Thyroid gland (tissue), 4 donors: ENCODE results near the gene EIF3L. TPM values are rescaled to one million over a fixed set of nuclear protein-coding genes. Genes with fewer than 3 reads are reported as not detected.
A peak's percentile ranks its signal among the peaks of the same experiment; 100 is the strongest.

Experiments
- DNase-seq, 2 donors: peaks; one replicate each; pipeline ENCODE4 v3.0.0-alpha.2; 2019
- H3K27ac ChIP-seq, 3 donors: fragments of 200-600 bp; sonication (generic); 1 replicate in 2 of 3; 2 replicates in 1 of 3; pipeline ENCODE4 v1.5.1; 2016 to 2019; ENCODE audit warnings: mild to moderate bottlenecking in 1 of 3, moderate library complexity in 1 of 3
- H3K27me3 ChIP-seq: fragments of 200-600 bp; sonication (generic); one replicate; pipeline ENCODE4 v1.5.1; 2019
- H3K36me3 ChIP-seq, 2 donors: fragments of 200-600 bp; sonication (generic); one replicate each; pipeline ENCODE4 v1.5.1; 2016 to 2019
- H3K4me1 ChIP-seq, 2 donors: fragments of 200-600 bp; sonication (generic); one replicate each; pipeline ENCODE4 v1.5.1; 2017 to 2019
- H3K4me3 ChIP-seq, 3 donors: fragments of 200-600 bp; sonication (generic); replicated peaks in 1 of 3; 1 replicate in 2 of 3; 2 replicates in 1 of 3; pipeline ENCODE4 v1.5.1; 2016; ENCODE audit warnings: mild to moderate bottlenecking in 1 of 3
- H3K9me3 ChIP-seq: fragments of 200-600 bp; sonication (generic); one replicate; pipeline ENCODE4 v1.5.1; 2017
- POLR2A ChIP-seq, 2 donors: fragments of 450-650 bp; IDR thresholded peaks; one replicate each; pipeline ENCODE4 v1.6.1; 2017; ENCODE audit warnings: antibody characterized with exemption in 2 of 2, mild to moderate bottlenecking in 2 of 2, moderate library complexity in 1 of 2
- WGBS, 2 donors: methylation state at CpG; one replicate each; pipeline ENCODE4 v1.1.5; 2017; 5-methylcytosine and 5-hydroxymethylcytosine counted together
- intact Hi-C: fragments of 100-400 bp; cut with DNase I; formaldehyde crosslinking; loops from one replicate; pipeline ENCODE4 v1.15.1; 2023
- total RNA-seq, 4 donors: library from RNA; depleted of rRNA; stranded (reverse); fragments of >200 nt; gene quantifications; one replicate each; pipeline ENCODE4 v1.2.3, GENCODE V29; 2016
- TF ChIP-seq, protein P1 (sequence below), 6 experiments: fragments of 200-600 bp in 3 of 6; fragments of 450-650 bp in 3 of 6; sonication (generic) in 3 of 6; IDR thresholded peaks; one replicate each; pipeline ENCODE4 v1.5.1; 2016 to 2019; ENCODE audit warnings: antibody characterized with exemption in 6 of 6, mild to moderate bottlenecking in 2 of 6, inconsistent platforms in 1 of 6, moderate library complexity in 1 of 6

EIF3L gene
- total RNA-seq, 4 donors from 2014 or later = 423 to 557 (median 455) TPM

DNA sequence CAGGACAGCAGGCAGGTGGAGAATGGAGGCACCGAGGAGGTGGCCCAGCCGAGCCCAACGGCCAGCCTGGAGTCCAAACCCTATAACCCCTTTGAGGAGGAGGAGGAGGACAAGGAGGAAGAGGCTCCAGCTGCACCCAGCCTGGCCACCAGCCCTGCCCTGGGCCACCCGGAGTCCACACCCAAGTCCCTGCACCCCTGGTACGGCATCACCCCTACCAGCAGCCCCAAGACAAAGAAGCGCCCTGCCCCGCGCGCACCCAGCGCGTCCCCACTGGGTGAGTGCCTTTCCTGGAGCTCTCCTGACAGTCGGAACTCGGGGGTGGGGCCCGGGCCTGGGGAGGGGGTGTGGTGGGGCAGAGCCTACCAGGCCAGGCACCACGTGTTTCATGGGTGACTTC, 76.5 kb downstream of the EIF3L start:
- 95 to 96% methylated on average over 3 to 15 of the region's 15 CpGs for WGBS, 2 donors
- Histone ChIP-seq H3K36me3 (peaks cover 25 to 38% of the 10 kb centered on the region in 2 donors), H3K27ac (no peak overlapping the region), H3K9me3 (no peaks in the 10 kb centered on the region), H3K4me1 (peaks cover 0 to 9% of the 10 kb centered on the region in 2 donors), H3K4me3 (no peak overlapping the region), H3K27me3 (no peaks in the 10 kb centered on the region)
- intact Hi-C loops = no loop called here
- DNase-seq = no peak
- TF ChIP-seq POLR2A (IDR thresholded peaks at IDR 0.05) = no peak
- TF ChIP-seq, protein P1, sequence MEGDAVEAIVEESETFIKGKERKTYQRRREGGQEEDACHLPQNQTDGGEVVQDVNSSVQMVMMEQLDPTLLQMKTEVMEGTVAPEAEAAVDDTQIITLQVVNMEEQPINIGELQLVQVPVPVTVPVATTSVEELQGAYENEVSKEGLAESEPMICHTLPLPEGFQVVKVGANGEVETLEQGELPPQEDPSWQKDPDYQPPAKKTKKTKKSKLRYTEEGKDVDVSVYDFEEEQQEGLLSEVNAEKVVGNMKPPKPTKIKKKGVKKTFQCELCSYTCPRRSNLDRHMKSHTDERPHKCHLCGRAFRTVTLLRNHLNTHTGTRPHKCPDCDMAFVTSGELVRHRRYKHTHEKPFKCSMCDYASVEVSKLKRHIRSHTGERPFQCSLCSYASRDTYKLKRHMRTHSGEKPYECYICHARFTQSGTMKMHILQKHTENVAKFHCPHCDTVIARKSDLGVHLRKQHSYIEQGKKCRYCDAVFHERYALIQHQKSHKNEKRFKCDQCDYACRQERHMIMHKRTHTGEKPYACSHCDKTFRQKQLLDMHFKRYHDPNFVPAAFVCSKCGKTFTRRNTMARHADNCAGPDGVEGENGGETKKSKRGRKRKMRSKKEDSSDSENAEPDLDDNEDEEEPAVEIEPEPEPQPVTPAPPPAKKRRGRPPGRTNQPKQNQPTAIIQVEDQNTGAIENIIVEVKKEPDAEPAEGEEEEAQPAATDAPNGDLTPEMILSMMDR (IDR thresholded peaks at IDR 0.05) = no peak

DNA sequence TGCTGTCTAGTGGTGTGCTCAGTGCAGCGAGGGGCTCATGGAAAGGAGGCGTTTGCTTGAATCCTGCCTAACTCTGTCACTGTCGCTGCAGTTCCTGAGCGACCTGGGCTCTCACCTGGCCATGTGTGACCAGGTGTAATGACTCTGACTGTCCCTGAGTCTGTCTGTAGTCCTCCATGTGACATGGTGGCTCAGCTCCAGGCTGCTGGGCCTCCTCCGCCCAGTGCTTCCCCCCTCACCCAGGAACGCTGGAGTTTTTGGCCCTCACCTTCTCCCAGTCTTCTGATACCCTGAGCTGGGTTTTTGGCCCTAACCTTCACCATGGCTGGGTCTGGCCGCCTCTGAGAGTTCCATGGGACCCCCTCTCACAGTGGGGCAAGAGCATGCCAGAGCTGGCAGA, 77.1 kb downstream of the EIF3L start:
- peaks cover 24 to 38% of the 10 kb centered on the region in 2 donors for H3K36me3 ChIP-seq
- H3K27me3 ChIP-seq = no peaks in the 10 kb centered on the region
- 97% methylated on average over 7 of the region's 7 CpGs; no CpG with 5 or more reads in 1 of the 2 donors for WGBS, 2 donors
- peaks cover 0 to 13% of the 10 kb centered on the region in 2 donors for H3K4me1 ChIP-seq
- H3K9me3 ChIP-seq = no peaks in the 10 kb centered on the region
- TF ChIP-seq, protein P1 (IDR thresholded peaks at IDR 0.05) = no peak
- no peak for TF ChIP-seq POLR2A (IDR thresholded peaks at IDR 0.05)
- no peak overlapping the region for H3K4me3 ChIP-seq
- intact Hi-C loops = no loop called here
- no peak for DNase-seq
- H3K27ac ChIP-seq = no peak overlapping the region

DNA sequence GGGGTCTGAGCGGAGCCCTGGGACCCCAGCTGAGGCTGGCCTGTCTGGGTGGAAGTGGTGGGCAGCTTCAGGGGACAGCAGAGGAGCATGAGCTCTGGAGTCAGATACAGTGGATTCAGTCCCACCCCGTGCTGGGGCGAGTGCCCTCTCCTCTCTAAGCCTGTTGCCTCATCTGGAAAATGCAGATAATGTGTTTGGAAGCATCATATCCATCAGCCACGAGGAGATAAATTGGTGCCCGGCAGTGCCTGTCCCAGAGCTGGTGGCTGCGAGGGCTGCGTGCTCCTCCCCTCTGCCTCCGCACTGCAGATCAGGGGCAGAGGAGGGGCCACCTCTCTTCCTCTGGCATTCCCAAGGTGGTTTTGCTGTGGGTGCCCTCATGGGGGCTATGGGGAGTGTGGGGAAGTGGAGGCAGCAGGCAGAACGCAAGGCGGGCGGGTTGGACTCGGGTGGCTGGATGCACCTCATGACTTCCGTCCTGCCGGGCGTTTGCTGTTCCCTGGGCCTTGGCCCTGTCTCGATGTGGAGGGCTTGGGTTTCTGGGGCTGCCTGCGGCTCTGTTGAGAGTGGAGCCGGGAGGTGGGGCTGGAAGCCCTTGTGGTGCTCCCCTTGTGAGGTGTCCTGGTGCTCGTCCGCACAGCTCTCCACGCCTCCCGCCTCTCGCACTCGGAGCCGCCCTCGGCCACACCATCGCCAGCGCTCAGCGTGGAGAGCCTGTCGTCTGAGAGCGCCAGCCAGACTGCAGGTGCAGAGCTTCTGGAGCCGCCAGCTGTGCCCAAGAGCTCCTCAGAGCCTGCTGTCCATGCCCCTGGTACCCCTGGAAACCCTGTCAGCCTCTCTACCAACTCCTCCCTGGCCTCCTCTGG, 77.8 kb downstream of the EIF3L start:
- no peaks in the 10 kb centered on the region for H3K9me3 ChIP-seq
- H3K4me3 ChIP-seq = no peak overlapping the region
- no peak for DNase-seq
- TF ChIP-seq, protein P1 (IDR thresholded peaks at IDR 0.05) = no peak
- no peak for TF ChIP-seq POLR2A (IDR thresholded peaks at IDR 0.05)
- H3K4me1 ChIP-seq = peaks cover 0 to 13% of the 10 kb centered on the region in 2 donors
- intact Hi-C loops = no loop called here
- peaks cover 19 to 38% of the 10 kb centered on the region in 2 donors for H3K36me3 ChIP-seq
- 96% methylated on average over 24 to 26 of the region's 32 CpGs for WGBS, 2 donors
- H3K27me3 ChIP-seq = no peaks in the 10 kb centered on the region
- H3K27ac ChIP-seq = no peak overlapping the region

DNA sequence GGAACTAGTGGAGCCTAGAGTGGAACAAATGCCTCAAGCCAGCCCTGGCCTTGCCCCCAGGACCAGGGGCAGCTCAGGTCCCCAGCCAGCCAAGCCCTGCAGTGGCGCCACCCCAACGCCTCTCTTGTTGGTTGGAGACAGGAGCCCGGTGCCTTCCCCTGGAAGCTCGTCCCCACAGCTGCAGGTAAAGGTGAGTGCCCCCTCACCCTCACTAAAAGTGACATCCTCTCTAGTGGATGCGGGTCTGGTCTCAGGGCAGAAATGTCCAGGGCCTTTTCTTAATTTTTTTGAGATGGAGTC, 78.4 kb downstream of the EIF3L start:
- DNase-seq = no peak
- no peaks in the 10 kb centered on the region for H3K9me3 ChIP-seq
- H3K27me3 ChIP-seq = no peaks in the 10 kb centered on the region
- peaks cover 24 to 38% of the 10 kb centered on the region in 2 donors for H3K36me3 ChIP-seq
- intact Hi-C loops = no loop called here
- H3K4me1 ChIP-seq = peaks cover 0 to 15% of the 10 kb centered on the region in 2 donors
- WGBS, 2 donors = 90 to 97% methylated on average over 4 to 5 of the region's 5 CpGs
- H3K4me3 ChIP-seq = no peak overlapping the region
- H3K27ac ChIP-seq = no peak overlapping the region
- TF ChIP-seq POLR2A (IDR thresholded peaks at IDR 0.05) = no peak
- TF ChIP-seq, protein P1 (IDR thresholded peaks at IDR 0.05) = no peak

DNA sequence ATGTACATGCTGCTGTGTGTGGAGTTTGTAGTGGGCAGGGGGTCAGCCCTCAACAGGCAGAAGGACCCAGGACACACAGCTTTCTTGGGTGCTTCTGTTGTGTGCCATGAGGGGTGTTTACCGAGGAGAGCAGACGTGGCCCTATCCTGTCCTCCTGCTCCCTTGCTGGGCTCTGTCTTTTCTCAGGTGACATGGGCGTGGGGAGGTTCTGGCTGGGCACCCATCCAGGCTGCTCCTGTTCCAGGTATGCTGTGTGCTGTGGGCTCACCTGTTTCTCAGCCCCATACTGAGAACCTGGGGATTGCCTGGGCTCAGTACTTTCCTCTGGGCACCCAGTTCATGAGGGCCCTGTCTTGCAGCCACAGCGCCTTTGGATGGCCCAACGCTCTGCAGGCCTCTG, 80.2 kb downstream of the EIF3L start:
- no peak for TF ChIP-seq POLR2A (IDR thresholded peaks at IDR 0.05)
- TF ChIP-seq, protein P1 (IDR thresholded peaks at IDR 0.05) = no peak
- Histone ChIP-seq H3K27ac (no peak overlapping the region), H3K36me3 (peaks cover 24 to 38% of the 10 kb centered on the region in 2 donors), H3K4me1 (peaks cover 15 to 33% of the 10 kb centered on the region in 2 donors), H3K4me3 (no peak overlapping the region), H3K9me3 (no peaks in the 10 kb centered on the region), H3K27me3 (no peaks in the 10 kb centered on the region)
- intact Hi-C loops = no loop called here
- 93% methylated on average over 4 of the region's 5 CpGs; no CpG with 5 or more reads in 1 of the 2 donors for WGBS, 2 donors
- peak; percentile 39 to 47 for DNase-seq
